ENCODE data around the gene ARFIP2.

The ARFIP2 gene

DNA sequence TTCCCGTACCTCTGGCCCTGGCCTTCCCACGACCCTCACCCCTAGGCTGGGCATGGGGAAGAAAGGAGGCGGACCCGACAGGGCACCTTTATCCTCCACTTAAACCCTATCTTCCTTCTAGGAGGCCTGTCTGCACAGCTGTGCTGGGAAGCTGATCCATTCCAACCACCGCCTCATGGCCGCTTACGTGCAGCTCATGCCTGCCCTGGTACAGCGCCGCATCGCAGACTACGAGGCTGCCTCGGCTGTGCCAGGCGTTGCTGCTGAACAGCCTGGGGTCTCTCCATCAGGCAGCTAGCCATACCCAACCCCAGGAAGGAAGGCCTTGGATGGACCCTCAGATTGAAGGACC, 769 bp upstream of the ARFIP2 start:
- DNase-seq = no peak

DNA sequence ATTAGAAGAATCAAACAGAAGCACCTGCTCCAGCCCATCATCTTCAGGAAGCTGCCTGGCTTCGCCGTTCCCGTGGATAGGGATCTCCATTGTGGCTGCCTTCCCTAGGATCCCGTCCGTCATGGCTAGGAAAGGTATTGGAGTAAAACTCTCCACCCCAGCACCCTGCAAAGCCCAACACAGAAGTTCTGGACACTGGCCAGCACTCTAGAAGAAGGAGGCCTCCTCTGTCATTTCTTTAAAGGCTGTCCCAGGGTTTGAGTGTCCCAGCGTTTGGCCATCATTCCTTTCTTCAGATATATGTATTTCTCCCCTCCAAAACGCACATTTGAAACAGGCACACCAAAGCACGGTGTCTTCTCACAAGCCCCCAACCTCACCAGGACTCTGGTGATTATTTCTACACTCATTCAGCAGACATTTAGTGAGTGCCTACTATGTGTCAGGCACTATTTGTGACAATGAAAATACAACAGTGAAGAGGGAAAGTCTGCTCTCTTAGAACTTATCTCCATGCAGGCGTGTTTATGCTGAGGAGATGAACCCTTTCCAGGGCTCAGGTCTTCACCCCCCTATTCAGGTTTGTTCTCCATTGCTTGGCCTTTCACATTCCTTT, 724 bp downstream of the ARFIP2 start:
- no peak for DNase-seq

DNA sequence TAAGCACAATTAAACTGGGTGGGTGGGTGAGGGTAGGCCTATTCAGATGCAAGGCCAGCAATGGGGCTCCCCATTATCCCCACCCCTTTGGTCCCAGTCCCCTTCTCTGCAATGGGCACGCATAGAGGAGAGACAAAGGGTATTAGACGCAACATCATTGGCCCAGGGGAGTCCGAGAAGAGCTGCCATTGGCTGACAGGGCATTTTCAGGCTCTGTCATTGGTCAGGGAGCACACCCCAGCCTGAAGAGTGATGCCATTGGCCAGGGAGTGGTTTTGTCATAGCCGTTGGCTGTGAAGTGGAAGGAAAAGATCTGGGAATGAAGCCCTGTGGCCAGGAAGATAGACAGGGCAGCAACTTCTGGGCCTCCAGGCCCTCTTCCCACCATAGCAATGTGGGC, 4.6 kb downstream of the ARFIP2 start:
- DNase-seq = no peak

DNA sequence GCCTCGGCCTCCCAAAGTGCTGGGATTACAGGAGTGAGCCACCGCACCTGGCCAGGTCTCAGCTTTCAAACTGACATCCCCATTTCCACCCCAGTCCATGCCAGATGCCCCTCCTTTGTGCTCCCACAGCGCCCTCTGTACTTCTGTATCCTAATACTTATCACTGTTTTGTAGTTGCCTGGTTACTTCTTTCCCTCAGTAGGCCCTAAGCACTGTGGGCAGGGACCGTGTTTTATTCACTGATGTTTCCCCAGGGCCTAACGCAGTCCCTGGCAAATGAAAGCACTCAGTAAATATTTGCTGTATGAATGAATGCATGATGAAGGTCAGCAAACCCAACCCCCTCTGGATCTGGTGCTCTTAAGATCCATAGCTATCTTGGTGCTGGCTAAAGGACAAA, 5.2 kb downstream of the ARFIP2 start:
- peak; percentile 96 for DNase-seq

DNA sequence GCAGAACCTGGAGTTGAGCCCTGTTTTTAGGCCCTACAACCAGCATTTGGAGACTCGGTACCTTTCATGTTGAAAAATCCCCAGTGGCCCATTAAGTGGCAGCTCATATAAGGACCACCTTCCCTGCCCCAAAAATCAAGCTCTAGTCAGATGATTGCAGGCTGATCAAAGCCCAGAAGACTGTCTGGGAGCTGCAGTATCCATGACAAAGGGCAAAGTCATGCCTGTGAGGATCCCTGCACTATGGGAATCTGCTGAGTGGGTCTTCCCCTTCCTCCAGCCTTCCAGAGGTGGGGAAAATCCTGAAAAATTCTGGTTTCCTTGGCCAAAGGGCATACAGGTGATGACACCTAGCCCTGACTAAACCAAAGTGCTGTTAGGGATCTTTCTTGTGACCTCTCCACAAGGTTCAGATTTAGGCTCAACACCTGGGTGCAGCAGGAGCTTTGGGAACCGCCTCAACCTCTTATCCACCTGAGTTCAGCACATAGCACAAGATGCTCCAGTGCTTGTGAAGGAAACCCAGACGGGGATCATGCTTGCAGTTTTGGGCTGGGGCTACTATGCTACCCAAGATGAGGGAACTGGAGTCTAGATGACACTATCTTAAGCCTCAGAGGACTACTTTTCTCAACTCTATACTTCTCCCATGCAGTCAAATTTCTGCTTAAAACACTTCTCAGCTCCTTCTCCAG, 6.2 kb downstream of the ARFIP2 start:
- no peak for DNase-seq

DNA sequence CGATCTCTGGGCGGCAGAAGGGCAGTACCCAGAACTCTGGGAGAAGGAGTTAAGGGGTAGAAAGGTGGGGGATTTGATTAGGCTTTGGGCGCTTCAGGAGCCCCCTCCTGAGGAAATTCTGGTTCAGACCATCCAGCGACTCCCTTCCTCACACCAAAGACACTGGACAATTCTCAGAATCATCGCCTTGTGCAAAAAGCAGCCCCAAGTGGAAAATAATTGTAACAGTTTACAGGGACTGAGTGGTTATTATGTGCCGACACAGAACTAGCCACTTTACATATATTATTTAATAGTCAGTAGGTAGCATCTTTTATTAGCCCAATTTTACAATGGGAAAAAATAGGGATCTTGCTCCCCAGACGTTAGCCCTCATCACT, 6.7 kb downstream of the ARFIP2 start:
- DNase-seq = no peak

DNA sequence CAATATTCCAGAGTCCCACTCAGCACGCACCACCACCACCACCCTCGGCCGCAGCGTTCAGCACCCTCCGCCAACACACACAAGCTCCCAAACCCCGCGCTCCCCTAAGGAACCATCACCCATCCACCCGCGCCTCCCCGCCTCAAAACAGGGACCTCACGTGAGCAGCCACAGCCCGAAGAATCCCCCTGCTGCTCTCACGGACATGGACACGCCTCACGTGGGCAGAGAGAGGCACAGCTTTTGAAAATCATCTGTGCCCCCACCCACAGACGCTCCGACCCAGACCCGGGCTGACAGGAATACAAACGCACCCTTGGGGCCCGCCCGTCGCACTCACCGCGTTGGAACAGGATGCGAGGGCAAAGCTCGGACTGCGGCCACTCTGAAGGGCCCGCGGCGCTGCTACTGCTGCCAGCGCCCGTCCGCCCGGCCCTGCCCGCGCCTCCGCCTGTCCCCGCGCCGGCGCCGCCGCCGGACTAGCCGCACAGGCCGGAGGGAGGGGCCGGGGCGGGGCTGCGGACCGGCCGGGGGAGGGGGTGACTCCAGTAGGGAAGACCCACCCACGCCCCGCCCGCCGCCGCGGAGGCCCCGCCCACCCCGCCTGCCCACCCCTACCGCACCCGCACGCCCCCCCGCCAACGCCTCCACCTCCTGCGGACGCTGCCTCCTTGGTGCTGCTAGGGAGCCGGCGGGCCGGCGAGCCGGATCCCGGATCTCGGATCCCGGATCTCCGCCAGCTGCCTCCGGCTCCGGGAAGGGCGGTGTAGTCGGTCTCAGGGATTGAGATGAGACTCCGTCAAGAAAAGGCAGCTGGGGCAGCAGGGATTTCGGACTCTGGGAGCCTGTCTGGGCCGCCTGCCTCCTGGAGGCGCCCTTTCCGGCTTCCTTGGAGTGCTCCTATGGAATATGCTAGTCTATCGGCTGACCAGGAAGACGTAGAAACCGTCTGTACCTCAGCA, 7.4 kb downstream of the ARFIP2 start, which contains the start of gene TRIM3:
TRIM3 (minus strand) TSS at position 491 of the 962 bp plus-strand sequence. CDS start 8,246 bp downstream, outside the sequence.
- DNase-seq = peak; percentile 68

DNA sequence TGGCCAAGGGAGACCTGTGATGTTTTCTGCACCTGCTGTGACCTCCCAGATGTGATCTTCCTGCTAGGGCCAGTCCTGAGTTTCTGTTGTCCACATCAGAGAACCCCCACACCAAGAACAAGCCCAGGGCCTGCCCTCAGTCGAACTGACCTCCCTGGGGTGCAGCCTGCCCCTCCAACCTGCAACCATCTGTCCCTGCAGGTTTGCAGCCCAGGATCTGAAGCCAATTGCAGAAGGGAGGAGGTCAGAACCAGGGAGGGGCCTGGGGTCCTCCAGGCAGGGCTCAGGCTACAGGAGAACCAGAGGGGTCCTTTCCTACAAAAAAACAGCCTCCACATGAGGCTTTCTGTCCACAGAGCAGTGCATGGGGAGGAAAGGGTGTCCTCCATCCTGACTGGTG, 8.2 kb downstream of the ARFIP2 start:
- no peak for DNase-seq

DNA sequence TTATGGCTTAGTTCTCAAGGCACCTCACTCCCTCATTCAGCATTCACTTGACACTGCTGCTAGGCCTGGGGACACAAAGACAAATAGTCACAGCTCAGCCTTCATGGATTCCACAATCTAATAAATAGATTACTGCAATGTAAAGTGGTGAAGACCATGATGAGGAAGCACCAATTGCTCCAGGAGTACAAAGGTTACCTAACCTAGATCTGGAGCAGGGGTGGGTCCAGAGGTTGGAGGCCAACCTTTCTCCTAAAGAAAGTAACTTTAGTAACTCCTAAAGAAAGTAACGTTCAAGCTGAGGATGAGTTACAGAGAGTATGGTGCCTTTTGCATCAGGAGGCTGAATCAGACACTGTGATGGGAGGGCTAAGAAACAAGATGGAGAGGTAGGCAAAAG, 11.5 kb downstream of the ARFIP2 start:
- no peak for DNase-seq

DNA sequence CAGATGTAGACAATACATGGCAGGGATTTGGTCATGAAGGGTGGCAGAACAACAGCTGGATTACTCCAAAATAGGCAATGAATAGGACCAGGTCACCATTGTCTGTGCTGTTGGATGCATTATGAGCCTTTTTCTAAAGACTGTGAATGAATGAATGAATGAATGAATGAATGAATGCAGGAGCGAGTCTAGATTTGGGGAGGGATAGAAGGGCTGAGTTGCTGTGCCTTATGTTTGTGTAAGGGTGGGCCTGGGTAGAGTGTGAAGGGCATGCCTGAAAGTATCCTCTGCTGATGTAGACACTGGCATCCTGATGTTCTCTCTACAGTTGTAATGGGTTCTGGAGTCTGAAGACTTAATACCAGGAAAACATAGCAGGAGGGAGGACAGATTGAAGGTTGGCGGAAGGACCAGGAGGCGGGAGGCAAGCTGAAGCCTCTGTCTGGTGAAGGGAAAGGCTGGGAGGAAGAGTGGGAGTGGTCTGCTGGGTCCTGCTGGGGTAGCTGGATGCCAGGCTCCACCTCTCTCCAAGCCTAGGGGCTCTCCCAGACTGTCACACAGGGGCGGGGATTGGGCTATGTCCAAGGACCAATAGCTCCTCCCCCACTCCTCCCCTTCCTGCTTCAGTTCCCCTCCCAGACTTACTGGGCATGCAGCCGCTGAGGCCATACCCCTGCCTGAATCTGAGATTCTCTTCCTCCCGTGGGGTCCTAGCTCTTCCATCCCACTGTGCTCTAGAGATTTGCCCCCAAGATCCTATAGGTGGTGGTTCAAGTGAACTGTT, 12.2 kb downstream of the ARFIP2 start:
- peak; percentile 90 for DNase-seq

DNA sequence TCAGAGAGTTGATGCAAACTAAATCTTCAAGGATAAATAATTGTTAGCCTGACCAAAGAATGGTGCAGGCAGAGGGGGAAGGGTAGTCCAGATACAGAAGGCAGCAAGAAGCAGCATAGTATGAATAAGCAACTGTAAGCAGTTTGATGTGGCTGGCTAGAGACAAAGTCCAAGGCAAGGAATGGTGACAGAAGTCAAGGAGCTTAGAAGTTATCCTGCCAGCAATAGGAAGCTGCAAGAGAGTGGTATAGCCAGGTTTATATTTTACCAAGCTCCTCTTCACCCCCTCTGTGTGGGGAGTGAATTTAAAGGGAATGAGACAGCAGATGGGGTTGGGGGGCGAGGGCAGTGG, 22.1 kb downstream of the ARFIP2 start:
- no peak for DNase-seq

DNA sequence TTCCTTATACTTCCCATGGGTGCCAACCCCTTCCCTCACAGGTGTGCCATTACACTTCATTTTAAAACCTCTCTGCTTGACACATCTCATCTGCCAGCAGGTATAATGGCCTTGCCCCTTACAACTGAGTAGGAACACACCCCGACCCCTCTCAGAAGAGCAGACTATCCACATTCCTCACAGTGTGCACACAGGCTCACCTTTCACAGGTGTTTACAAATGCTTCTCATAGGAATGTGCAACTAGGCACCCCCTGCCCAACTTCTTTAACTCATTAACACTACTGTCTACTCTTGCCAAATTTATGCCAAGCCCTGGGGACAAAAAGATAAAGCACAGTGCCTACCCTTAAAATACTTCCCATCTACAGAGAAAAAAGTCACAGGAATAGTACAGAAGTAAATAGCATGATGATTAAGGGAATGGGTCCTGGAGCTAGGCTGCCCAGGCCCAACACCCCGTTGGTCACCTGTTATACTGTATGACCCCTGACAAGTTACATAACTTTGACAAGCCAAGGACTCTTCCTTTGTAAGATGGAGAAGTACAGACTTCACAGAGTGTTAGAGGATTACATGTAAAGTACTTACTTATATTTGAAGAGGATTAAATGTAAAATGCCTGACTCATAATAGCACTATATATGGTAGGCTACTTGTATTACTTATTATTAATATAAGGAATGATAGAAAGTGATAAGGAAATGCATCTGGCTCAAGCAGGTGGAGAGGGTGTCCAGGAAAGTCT, 22.6 kb downstream of the ARFIP2 start:
- DNase-seq = no peak

DNA sequence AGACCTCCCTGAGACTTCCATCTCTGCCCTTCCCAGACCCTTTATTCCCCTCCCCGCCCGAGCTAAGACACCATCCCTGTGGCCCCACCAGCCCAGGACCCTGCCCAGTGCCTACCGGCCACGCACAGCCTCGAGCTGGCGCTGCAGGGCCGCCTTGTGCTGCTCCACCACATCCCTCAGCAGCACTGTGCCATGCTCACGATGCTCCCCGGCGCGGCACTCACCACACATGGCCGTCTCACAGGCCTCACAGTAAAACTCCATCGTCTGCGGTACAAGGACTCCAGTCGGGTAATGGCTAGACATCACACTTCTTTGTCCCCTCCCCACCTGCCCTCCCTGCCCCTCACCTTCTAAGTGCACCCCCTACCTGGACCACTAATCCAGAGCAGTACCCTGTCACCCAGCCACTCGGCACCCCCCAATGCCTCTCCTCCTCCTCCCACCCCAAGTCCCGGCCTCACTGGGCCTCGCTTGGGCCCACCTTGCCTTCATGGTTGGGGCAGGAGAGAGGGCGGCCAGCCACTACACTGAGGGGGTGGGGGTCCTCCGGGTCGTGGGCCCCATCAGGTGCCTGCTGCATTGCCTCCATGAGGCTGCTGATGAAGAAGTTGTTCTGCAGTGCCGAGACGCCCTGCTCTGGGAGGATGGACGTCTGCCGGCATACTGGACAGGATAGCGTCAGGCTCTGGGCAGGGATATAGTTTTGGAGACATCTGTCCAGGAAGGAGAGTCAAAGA, 23.4 kb downstream of the ARFIP2 start:
- DNase-seq = no peak

DNA sequence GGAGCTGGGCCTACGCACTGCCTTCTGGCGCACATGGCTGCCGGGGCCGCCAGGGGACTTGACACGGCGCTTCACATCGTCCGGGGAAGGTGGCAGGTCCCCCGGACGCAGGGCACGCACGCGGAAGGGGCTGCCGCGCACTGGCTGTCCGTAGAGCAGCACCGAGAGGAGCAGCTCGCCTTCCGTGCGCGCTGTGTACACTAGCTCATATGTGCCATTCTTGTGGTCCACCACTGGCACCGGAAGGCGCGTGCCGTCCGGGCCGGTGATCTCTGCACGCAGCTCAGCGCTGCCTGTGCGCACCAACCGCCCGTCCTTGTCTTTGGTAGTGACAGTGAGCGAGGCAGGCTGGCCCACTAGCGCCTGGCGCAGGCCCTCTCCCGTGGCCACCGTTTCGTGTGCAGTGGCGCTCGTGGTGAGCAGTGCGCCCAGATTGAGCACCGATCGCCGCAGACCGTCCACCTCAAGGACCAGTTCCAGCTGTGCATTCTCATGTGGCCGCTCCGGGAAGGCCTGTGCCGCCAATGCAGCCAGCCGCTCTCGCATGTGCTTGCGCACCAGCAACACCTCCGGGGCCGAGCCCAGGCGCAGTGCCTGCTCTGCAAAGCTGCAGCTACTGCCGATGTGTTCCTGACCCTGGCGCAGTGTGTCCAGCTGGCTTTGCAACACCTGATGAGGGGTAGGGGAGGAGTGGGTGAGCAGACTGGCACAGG, 24.6 kb downstream of the ARFIP2 start:
- DNase-seq = no peak

DNA sequence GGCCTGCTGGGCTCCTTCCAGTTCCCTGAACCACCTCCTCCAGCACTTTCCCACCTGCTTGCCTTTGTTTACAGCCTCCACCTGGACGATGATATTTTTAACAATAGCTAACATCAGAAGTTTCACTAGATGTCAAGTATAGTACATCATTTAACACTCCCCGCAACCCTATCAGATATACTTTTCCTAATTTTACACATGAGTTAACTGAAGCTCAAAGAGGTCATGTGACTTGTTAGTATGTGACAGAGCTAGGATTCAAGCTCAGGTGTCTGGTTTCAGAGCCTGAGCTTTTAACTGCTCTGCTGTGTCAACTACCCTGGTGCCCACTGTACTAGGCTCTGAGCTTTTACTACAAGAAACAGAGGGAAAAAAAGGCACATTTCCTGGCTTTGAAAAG, 26.1 kb downstream of the ARFIP2 start:
- peak; percentile 44 for DNase-seq

DNA sequence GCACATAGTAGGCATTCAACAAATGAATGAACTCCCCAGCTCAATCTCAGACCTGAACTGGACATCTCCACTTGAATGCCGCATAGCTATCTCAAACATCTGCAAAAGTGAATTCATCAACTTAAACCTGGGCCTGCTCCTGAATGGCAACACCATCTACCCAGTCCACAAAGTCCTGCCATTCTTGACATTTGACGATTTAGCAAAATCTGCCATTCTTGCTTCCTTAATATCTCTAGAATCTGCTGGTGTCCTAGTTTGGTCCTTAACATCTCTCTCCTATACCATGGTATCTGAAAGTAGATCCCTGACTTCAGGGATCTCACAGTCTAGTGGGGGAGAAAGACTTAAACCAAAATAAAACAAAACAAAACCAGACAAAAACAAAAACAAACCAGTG, 28.0 kb downstream of the ARFIP2 start:
- no peak for DNase-seq

DNA sequence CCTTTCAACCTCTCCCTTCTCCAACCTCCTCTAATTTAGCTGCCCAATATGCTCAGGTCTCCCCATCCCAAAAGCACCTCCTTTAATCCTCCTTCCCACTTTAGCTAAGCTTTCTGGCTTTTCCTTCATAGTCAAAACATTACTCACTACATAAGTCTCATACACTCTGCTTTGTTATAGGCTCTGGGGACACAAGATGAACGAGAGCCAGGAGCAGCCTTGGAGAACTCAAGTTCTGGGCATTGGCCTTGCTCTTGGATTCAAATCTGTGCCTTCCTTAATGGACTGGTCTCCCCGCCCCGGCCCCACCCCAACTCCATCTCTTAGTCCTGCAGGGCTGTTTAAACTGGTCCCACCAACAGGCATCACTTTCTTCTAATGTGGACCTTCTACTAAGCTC, 28.9 kb downstream of the ARFIP2 start:
- DNase-seq = no peak

DNA sequence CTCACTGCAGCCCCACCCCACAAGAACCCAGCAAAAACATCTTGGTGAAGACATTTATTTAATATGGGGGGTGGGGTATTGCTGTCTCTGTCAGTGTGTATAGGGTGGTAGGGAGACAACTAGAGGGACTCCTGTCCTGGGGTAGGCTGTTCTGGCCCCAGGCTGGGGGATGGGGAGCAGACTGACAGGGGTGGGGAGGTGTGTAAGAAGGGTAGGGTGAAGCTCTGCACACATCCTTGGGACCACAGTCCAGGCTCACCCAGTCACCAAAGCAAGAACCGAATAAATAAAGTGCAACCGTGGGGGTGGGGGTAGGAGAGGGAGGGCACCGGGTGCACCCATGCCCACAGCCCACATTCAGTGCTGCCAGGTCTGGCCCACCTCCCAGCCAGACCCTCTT, 32.6 kb downstream of the ARFIP2 start:
- no peak for DNase-seq

DNA sequence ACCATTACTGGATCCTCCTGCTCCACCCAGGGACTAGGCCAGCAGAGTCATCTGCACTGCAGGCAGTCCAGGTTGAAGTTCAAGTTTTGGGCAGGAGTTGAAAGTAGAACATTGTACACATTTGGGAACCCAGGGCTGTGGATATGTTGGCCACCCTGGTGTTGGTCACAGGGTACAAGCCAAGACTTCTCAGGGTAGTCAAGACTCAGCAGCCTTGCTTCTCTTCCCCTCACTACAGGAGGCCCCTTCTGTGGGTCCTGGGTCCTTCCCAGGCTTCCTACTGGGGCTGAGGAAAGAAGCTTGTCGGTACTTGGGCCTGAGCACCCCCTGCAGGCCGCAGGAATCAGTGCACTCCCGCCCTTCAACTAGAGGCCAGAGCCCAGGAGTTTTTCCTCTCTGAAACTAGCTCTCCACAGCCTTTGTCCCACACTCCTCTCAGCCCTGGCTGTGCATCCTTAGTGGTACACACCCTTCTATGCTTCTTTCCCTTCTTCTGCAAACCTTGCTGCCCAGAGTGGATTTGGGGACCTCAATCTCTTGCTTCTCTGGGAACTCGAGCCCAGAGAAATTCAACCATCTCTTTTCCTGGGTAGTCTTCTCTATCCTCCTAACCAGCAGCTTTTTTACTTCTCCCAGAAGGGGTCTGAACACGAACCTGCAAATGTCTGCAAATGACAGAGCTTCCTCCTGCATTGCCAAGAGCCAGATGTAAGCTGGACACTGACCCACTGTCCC, 37.7 kb downstream of the ARFIP2 start:
- DNase-seq = no peak

DNA sequence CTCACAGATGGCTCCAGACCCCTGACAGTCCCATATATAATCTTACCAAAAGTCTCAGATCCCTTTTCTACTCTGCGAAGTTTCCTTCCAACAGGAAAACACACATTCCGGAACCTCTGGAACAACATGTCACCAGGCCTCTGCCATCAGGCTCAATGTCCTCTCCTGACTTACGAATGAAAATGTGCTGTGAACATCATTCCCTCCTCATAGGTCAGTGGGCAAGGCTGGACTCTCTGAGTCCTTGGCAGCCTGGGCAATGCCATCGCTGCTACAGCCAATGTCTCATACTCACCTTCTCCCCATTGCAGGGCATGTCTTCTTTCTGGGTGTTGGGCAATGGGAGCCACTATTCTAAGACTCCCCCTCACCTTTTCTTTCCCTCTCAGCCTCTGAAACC, 38.7 kb downstream of the ARFIP2 start:
- no peak for DNase-seq
